ENCODE results near the gene PHF21A.

- TF ChIP-seq, protein P1, sequence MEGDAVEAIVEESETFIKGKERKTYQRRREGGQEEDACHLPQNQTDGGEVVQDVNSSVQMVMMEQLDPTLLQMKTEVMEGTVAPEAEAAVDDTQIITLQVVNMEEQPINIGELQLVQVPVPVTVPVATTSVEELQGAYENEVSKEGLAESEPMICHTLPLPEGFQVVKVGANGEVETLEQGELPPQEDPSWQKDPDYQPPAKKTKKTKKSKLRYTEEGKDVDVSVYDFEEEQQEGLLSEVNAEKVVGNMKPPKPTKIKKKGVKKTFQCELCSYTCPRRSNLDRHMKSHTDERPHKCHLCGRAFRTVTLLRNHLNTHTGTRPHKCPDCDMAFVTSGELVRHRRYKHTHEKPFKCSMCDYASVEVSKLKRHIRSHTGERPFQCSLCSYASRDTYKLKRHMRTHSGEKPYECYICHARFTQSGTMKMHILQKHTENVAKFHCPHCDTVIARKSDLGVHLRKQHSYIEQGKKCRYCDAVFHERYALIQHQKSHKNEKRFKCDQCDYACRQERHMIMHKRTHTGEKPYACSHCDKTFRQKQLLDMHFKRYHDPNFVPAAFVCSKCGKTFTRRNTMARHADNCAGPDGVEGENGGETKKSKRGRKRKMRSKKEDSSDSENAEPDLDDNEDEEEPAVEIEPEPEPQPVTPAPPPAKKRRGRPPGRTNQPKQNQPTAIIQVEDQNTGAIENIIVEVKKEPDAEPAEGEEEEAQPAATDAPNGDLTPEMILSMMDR (IDR thresholded peaks at IDR 0.05): no peak
- TF ChIP-seq POLR2A (IDR thresholded peaks at IDR 0.05): no peak
Measured at GRCh38 chr11:46036009-46036408, 85.2 kb downstream of the PHF21A start.

Measured in right lobe of liver (tissue), 4 donors.